Fibroblast of lung (primary cell): ENCODE data around the gene LSM12.

Experiments
- CTCF ChIP-seq, 2 donors: IDR thresholded peaks in 1 of 2; conservative IDR thresholded peaks in 1 of 2; 1 replicate in 1 of 2; 2 replicates in 1 of 2; pipeline ENCODE4 v1.5.1; 2011 to 2012; ENCODE audit warnings: low read length in 2 of 2, control low read depth in 1 of 2, inconsistent platforms in 1 of 2, low read depth in 1 of 2, mild to moderate bottlenecking in 1 of 2
- EZH2 ChIP-seq: IDR thresholded peaks from 2 replicates; pipeline ENCODE4 v1.5.1; 2012; ENCODE audit warnings: low read length, control low read depth, mild to moderate bottlenecking; ENCODE audit errors: missing control alignments

GRCh38 chr17:44014133-44014436 is 52.4 kb downstream of the LSM12 start:
- no peak for TF ChIP-seq CTCF (conservative IDR thresholded peaks at IDR 0.05 in 1 of 2, IDR thresholded peaks at IDR 0.05 in 1 of 2; ENCODE audit: low read depth in 1 of 2, low read length in 2 of 2)
- TF ChIP-seq EZH2 = no peak
